ENCODE measurements around the gene TBX3.

TBX3 gene

DNA sequence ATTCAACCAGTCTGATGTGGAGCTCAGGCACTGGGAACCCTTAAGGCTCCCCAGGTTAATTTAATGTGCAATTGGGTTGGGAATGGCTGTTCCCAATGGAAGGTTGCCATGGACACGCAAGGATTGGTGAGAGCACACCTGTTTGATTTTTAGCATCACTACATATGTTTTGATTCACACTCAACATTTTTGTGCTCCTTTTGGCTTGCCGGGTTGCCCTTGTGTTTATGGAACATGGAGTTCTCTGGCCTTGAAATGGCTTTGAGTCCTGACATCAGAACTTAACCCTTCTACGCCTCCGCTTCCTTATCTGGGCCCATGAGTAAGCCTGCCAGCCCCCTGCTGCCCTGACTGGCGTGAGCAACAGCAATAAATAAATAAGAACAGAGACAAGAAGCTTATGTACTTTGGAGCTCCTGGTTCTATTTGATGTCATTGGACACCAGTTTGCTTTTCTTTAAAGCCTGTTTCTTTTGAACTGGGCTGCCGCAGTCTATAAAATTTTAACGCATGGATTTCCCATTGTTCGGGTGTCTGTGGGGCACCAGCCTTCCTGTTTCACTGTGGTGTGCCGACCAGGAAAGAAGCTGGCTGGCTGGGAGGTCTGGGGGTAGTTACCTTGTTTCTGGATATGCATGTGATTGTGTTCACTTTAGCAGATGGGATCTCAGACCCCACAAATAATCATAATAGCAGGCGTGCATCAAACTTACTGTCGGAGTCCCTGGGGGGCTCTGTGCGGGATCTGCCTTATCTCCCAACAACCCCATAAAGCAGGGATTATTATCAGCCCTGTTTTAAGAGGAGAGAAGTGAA, 27.8 kb downstream of the TBX3 start:
- DNase-seq (ENCODE audit: low spot score): no peak
- no peaks in the 10 kb centered on the region for H3K9me3 ChIP-seq (replicated peaks in 1 of 2; ENCODE audit: control insufficient read depth in 2 of 2, insufficient read depth in 1 of 2, low read depth in 1 of 2, low read length in 2 of 2)

DNA sequence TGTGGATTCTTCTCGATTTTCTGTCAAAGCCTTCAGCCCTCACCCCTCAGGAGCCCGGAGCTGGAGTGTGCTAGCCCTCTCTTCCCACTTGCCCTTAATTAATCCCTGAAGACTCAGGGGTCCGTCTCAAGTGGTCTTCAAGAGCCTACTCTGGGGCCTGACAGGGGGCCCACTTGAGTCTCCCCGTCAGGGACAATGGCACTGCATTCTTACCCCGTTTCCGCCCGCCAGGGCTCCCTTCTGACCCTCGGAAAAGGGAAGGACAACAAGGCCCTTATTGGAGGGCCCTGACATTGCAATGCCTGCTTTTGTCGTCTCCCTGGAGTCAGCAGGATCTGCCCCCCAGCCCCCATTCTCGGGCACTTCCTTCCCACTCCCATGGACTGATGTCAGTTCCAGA, 34.4 kb downstream of the TBX3 start:
- H3K23ac ChIP-seq (ENCODE audit: low read depth, low read length, poor library complexity): no peak overlapping the region
- no peak overlapping the region for H2BK5ac ChIP-seq (ENCODE audit: low read length)
- H4K91ac ChIP-seq (ENCODE audit: low read depth, low read length, poor library complexity): no peak overlapping the region
- no peak overlapping the region for H4K8ac ChIP-seq (ENCODE audit: low read depth, low read length)
- no CpG with 5 or more reads among the region's 10 CpGs for WGBS, 2 donors (ENCODE audit: extremely low coverage in 2 of 2, insufficient read length in 2 of 2, insufficient replicate concordance in 1 of 2)
- no peaks in the 10 kb centered on the region for H3K27me3 ChIP-seq (ENCODE audit: control insufficient read depth in 3 of 3, insufficient read depth in 3 of 3, low read depth in 1 of 3, low read length in 3 of 3)
- no peak overlapping the region for H3K4me3 ChIP-seq (ENCODE audit: low read length in 2 of 2)
- no peak overlapping the region for H2BK12ac ChIP-seq (ENCODE audit: low read length)
- H3K9me3 ChIP-seq (replicated peaks in 1 of 2; ENCODE audit: control insufficient read depth in 2 of 2, insufficient read depth in 1 of 2, low read depth in 1 of 2, low read length in 2 of 2): no peaks in the 10 kb centered on the region
- H2AK5ac ChIP-seq (ENCODE audit: low read depth, low read length): no peak overlapping the region
- peaks cover 0 to 2% of the 10 kb centered on the region in 2 donors for H3K4me1 ChIP-seq (ENCODE audit: control insufficient read depth in 2 of 2, insufficient read depth in 1 of 2, low read depth in 1 of 2, low read length in 2 of 2)
- no peak overlapping the region for H3K4ac ChIP-seq (ENCODE audit: low read length)
- no peak overlapping the region for H3K9ac ChIP-seq (ENCODE audit: low read depth, low read length, poor library complexity)
- peak overlapping the region; percentile 68 for H3K18ac ChIP-seq (ENCODE audit: low read length)
- DNase-seq (ENCODE audit: low spot score): no peak
- H3K4me2 ChIP-seq (ENCODE audit: insufficient read depth, low read length, poor library complexity, severe bottlenecking): no peak overlapping the region
- H2AFZ ChIP-seq (ENCODE audit: low read length): peak overlapping the region; percentile 47
- H3K36me3 ChIP-seq (replicated peaks in 1 of 2; ENCODE audit: control insufficient read depth in 2 of 2, insufficient read depth in 2 of 2, low read length in 2 of 2): no peaks in the 10 kb centered on the region
- H3K79me1 ChIP-seq (ENCODE audit: low read depth, low read length): no peaks in the 10 kb centered on the region
- H2BK120ac ChIP-seq (ENCODE audit: low read depth, low read length): no peak overlapping the region
- no peak overlapping the region for H2BK15ac ChIP-seq (ENCODE audit: low read length)
- H3K27ac ChIP-seq (replicated peaks; ENCODE audit: low read length): no peak overlapping the region
- H3K14ac ChIP-seq (ENCODE audit: low read length): no peak overlapping the region

More for the DNA sequence above, 27.8 kb downstream of the TBX3 start:
- no peak overlapping the region for H4K91ac ChIP-seq (ENCODE audit: low read depth, low read length, poor library complexity)
- no peaks in the 10 kb centered on the region for H3K36me3 ChIP-seq (replicated peaks in 1 of 2; ENCODE audit: control insufficient read depth in 2 of 2, insufficient read depth in 2 of 2, low read length in 2 of 2)
- H3K9ac ChIP-seq (ENCODE audit: low read depth, low read length, poor library complexity): no peak overlapping the region
- no peak overlapping the region for H2BK5ac ChIP-seq (ENCODE audit: low read length)
- no peak overlapping the region for H2BK15ac ChIP-seq (ENCODE audit: low read length)
- no peak overlapping the region for H3K18ac ChIP-seq (ENCODE audit: low read length)
- no peak overlapping the region for H3K14ac ChIP-seq (ENCODE audit: low read length)
- no peak overlapping the region for H2BK120ac ChIP-seq (ENCODE audit: low read depth, low read length)
- no peak overlapping the region for H2AFZ ChIP-seq (ENCODE audit: low read length)
- WGBS, 2 donors (ENCODE audit: extremely low coverage in 2 of 2, insufficient read length in 2 of 2, insufficient replicate concordance in 1 of 2): no CpG with 5 or more reads among the region's 12 CpGs
- no peak overlapping the region for H3K4me3 ChIP-seq (ENCODE audit: low read length in 2 of 2)
- H3K27ac ChIP-seq (replicated peaks; ENCODE audit: low read length): no peak overlapping the region
- H2BK12ac ChIP-seq (ENCODE audit: low read length): no peak overlapping the region
- peaks cover 0 to 10% of the 10 kb centered on the region in 2 donors for H3K4me1 ChIP-seq (ENCODE audit: control insufficient read depth in 2 of 2, insufficient read depth in 1 of 2, low read depth in 1 of 2, low read length in 2 of 2)
- no peak overlapping the region for H2AK5ac ChIP-seq (ENCODE audit: low read depth, low read length)
- peaks cover 0 to 2% (median 0%) of the 10 kb centered on the region in 3 experiments for H3K27me3 ChIP-seq (ENCODE audit: control insufficient read depth in 3 of 3, insufficient read depth in 3 of 3, low read depth in 1 of 3, low read length in 3 of 3)
- no peak overlapping the region for H4K8ac ChIP-seq (ENCODE audit: low read depth, low read length)
- H3K4ac ChIP-seq (ENCODE audit: low read length): no peak overlapping the region
- no peak overlapping the region for H3K4me2 ChIP-seq (ENCODE audit: insufficient read depth, low read length, poor library complexity, severe bottlenecking)
- no peaks in the 10 kb centered on the region for H3K79me1 ChIP-seq (ENCODE audit: low read depth, low read length)
- H3K23ac ChIP-seq (ENCODE audit: low read depth, low read length, poor library complexity): no peak overlapping the region

DNA sequence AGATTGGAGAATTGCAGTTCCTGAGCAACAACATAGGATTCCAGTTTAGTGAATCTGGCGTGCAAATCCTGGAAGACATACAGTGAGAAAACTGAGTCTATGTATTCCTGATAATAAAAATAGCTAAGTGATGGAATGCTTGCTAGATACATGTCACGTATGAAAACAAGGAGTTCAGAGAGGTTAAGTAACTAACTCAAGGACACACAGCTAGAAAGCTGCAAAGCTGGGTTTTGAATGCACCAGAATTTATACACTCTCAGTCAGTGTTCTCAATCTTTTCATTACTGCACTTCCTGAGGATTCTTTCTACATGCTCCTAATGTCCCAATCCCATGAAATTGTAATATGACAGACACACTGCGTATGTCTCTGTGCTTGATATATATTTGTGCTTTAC, 35.3 kb downstream of the TBX3 start:
- Histone ChIP-seq H3K14ac (ENCODE audit: low read length) (no peak overlapping the region), H3K23ac (ENCODE audit: low read depth, low read length, poor library complexity) (no peak overlapping the region), H4K91ac (ENCODE audit: low read depth, low read length, poor library complexity) (no peak overlapping the region), H4K8ac (ENCODE audit: low read depth, low read length) (no peak overlapping the region), H3K9ac (ENCODE audit: low read depth, low read length, poor library complexity) (no peak overlapping the region), H2BK15ac (ENCODE audit: low read length) (no peak overlapping the region), H3K18ac (ENCODE audit: low read length) (no peak overlapping the region), H3K4me1 (ENCODE audit: control insufficient read depth in 2 of 2, insufficient read depth in 1 of 2, low read depth in 1 of 2, low read length in 2 of 2) (peaks cover 0 to 2% of the 10 kb centered on the region in 2 donors), H3K36me3 (replicated peaks in 1 of 2; ENCODE audit: control insufficient read depth in 2 of 2, insufficient read depth in 2 of 2, low read length in 2 of 2) (no peaks in the 10 kb centered on the region), H2BK5ac (ENCODE audit: low read length) (no peak overlapping the region), H3K4ac (ENCODE audit: low read length) (no peak overlapping the region), H3K27ac (replicated peaks; ENCODE audit: low read length) (no peak overlapping the region), H3K27me3 (ENCODE audit: control insufficient read depth in 3 of 3, insufficient read depth in 3 of 3, low read depth in 1 of 3, low read length in 3 of 3) (no peaks in the 10 kb centered on the region), H3K4me2 (ENCODE audit: insufficient read depth, low read length, poor library complexity, severe bottlenecking) (no peak overlapping the region), H2AFZ (ENCODE audit: low read length) (no peak overlapping the region), H2BK12ac (ENCODE audit: low read length) (no peak overlapping the region), H3K79me1 (ENCODE audit: low read depth, low read length) (no peaks in the 10 kb centered on the region), H3K4me3 (ENCODE audit: low read length in 2 of 2) (no peak overlapping the region), H3K9me3 (replicated peaks in 1 of 2; ENCODE audit: control insufficient read depth in 2 of 2, insufficient read depth in 1 of 2, low read depth in 1 of 2, low read length in 2 of 2) (no peaks in the 10 kb centered on the region), H2AK5ac (ENCODE audit: low read depth, low read length) (no peak overlapping the region), H2BK120ac (ENCODE audit: low read depth, low read length) (no peak overlapping the region)
- no CpG with 5 or more reads among the region's 3 CpGs for WGBS, 2 donors (ENCODE audit: extremely low coverage in 2 of 2, insufficient read length in 2 of 2, insufficient replicate concordance in 1 of 2)
- DNase-seq (ENCODE audit: low spot score): no peak

- H3K79me1 ChIP-seq (ENCODE audit: low read depth, low read length): no peaks in the 10 kb centered on the region
- DNase-seq (ENCODE audit: low spot score): no peak
- no peak overlapping the region for H4K91ac ChIP-seq (ENCODE audit: low read depth, low read length, poor library complexity)
- no peak overlapping the region for H3K23ac ChIP-seq (ENCODE audit: low read depth, low read length, poor library complexity)
- H2BK15ac ChIP-seq (ENCODE audit: low read length): no peak overlapping the region
- H3K27me3 ChIP-seq (ENCODE audit: control insufficient read depth in 3 of 3, insufficient read depth in 3 of 3, low read depth in 1 of 3, low read length in 3 of 3): no peaks in the 10 kb centered on the region
- no peaks in the 10 kb centered on the region for H3K9me3 ChIP-seq (replicated peaks in 1 of 2; ENCODE audit: control insufficient read depth in 2 of 2, insufficient read depth in 1 of 2, low read depth in 1 of 2, low read length in 2 of 2)
- H3K4me1 ChIP-seq (ENCODE audit: control insufficient read depth in 2 of 2, insufficient read depth in 1 of 2, low read depth in 1 of 2, low read length in 2 of 2): no peaks in the 10 kb centered on the region
- no peak overlapping the region for H3K14ac ChIP-seq (ENCODE audit: low read length)
- no peak overlapping the region for H2BK120ac ChIP-seq (ENCODE audit: low read depth, low read length)
- no peak overlapping the region for H2BK12ac ChIP-seq (ENCODE audit: low read length)
- no peak overlapping the region for H3K27ac ChIP-seq (replicated peaks; ENCODE audit: low read length)
- H3K9ac ChIP-seq (ENCODE audit: low read depth, low read length, poor library complexity): no peak overlapping the region
- WGBS, 2 donors (ENCODE audit: extremely low coverage in 2 of 2, insufficient read length in 2 of 2, insufficient replicate concordance in 1 of 2): no CpG with 5 or more reads among the region's 6 CpGs
- H2AK5ac ChIP-seq (ENCODE audit: low read depth, low read length): no peak overlapping the region
- H3K4me2 ChIP-seq (ENCODE audit: insufficient read depth, low read length, poor library complexity, severe bottlenecking): no peak overlapping the region
- H2AFZ ChIP-seq (ENCODE audit: low read length): no peak overlapping the region
- no peak overlapping the region for H3K4ac ChIP-seq (ENCODE audit: low read length)
- H3K18ac ChIP-seq (ENCODE audit: low read length): no peak overlapping the region
- no peak overlapping the region for H2BK5ac ChIP-seq (ENCODE audit: low read length)
- no peak overlapping the region for H3K4me3 ChIP-seq (ENCODE audit: low read length in 2 of 2)
- no peaks in the 10 kb centered on the region for H3K36me3 ChIP-seq (replicated peaks in 1 of 2; ENCODE audit: control insufficient read depth in 2 of 2, insufficient read depth in 2 of 2, low read length in 2 of 2)
- H4K8ac ChIP-seq (ENCODE audit: low read depth, low read length): no peak overlapping the region
Measured at GRCh38 chr12:114638790-114639435, 45.1 kb downstream of the TBX3 start.

Data from neuronal stem cell (in vitro differentiated cells).